ENCODE results near the gene MDM4. TPM values are rescaled to one million over a fixed set of nuclear protein-coding genes. Genes with fewer than 3 reads are reported as not detected.

The MDM4 gene
- total RNA-seq, 1 donor from 2014 or later, result 92.5 TPM

DNA sequence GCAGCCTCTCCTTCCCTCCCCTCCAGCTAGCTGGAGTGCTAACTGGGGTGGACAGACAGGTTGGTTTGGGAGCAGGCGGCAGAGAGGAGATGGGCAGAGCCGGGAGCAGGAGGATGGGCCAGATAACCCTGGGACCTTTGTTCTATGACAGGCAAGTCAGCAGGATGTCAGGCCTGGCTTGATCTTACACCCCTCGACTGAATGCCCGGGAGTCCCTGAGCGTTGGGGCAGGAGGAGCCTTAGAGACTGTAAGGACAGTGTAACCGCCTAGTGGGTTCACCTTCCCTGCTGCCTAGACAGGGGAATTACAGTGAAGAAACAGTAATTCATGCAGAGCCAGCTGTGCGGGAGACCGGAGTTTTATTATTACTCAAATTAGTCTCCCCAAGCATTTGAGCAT, 60.2 kb downstream of the MDM4 start:
- Mint-ChIP-seq H3K27me3 (ENCODE audit: low read depth) (no peaks in the 10 kb centered on the region), H3K4me3 (no peak overlapping the region), H3K4me1 (peaks cover 36% of the 10 kb centered on the region), H3K36me3 (ENCODE audit: low read depth) (no peaks in the 10 kb centered on the region), H3K9me3 (no peaks in the 10 kb centered on the region), H3K27ac (ENCODE audit: unreplicated experiment) (no peak overlapping the region)
- TF ChIP-seq, protein P1, sequence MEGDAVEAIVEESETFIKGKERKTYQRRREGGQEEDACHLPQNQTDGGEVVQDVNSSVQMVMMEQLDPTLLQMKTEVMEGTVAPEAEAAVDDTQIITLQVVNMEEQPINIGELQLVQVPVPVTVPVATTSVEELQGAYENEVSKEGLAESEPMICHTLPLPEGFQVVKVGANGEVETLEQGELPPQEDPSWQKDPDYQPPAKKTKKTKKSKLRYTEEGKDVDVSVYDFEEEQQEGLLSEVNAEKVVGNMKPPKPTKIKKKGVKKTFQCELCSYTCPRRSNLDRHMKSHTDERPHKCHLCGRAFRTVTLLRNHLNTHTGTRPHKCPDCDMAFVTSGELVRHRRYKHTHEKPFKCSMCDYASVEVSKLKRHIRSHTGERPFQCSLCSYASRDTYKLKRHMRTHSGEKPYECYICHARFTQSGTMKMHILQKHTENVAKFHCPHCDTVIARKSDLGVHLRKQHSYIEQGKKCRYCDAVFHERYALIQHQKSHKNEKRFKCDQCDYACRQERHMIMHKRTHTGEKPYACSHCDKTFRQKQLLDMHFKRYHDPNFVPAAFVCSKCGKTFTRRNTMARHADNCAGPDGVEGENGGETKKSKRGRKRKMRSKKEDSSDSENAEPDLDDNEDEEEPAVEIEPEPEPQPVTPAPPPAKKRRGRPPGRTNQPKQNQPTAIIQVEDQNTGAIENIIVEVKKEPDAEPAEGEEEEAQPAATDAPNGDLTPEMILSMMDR (conservative IDR thresholded peaks at IDR 0.05), result peak; percentile 23
- no peak for DNase-seq (ENCODE audit: low read depth, low spot score)

DNA sequence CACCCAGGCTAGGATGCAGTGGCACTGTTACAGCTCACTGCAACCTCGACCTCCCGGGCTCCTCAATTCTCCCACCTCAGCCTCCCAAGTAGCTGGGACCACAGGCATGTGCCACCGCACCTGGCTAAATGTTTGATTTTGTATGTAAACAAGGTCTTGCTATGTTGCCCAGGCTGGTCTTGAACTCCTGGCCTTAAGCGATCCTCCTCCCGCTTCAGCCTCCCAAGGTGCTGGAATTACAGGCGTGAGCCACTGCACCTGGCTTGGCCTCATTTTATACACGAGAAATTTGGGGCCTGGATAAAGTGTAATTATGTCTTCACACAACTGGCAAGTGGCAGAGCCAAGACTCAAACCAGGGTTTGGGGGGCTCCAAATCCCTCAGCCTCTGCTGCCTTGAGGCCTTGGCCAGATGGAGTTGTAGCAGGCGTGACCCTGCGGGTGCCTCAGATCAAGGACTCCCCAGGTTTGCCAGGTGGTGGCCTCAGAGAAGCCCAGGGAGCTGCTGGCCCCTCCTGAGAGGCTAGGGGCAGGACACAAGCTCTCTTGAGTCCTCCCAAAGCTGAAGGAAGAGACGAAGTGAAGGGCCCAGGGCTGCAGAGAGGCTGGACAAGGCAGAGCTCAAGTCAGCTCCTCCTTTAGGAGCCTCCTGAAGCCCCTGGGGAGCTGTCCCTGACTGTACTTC, 61.7 kb downstream of the MDM4 start:
- Mint-ChIP-seq H3K27me3 (ENCODE audit: low read depth) (no peaks in the 10 kb centered on the region), H3K4me3 (no peak overlapping the region), H3K4me1 (peaks cover 36% of the 10 kb centered on the region), H3K9me3 (no peaks in the 10 kb centered on the region), H3K27ac (ENCODE audit: unreplicated experiment) (no peak overlapping the region), H3K36me3 (ENCODE audit: low read depth) (no peaks in the 10 kb centered on the region)
- no peak for DNase-seq (ENCODE audit: low read depth, low spot score)
- TF ChIP-seq, protein P1 (conservative IDR thresholded peaks at IDR 0.05), result no peak

DNA sequence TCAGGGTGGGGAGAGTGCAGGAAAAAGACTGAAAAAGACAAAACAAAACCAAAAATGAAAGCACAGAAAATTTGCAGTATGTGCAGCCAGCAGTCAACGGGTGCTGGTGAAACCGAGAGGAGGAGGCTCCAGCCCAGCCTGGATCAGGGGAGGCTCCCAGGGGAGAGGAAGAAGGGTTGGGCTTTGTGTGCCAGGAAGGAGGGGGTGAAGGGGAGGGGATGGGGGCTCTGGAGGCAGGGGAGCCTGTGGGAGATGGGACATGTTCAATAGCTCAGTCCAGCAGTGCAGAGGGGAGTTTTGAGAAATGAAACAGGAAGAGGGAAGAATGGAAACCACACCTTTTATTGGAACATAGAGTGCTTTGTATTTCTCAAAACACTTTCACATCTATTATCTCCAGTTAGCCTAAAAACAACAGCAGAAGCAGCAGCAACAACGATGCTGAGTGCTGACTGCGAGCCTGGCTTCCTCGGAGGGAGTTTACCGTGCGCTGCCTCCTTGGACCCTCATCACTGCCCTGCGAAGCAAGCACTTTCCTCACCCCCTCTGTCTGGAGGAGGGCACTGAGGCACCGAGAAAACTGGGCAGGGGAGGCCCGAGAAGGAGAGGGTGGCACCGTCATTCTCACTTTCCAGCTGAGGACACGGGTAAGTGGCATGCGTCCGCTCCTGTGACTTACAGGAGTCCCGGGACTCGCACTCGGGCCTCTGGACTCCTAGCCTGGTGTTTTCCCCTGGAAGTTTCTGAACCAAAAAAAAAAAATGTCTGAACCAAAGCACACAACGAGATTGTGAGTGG, 62.9 kb downstream of the MDM4 start:
- no peaks in the 10 kb centered on the region for H3K27me3 Mint-ChIP-seq (ENCODE audit: low read depth)
- no peak for DNase-seq (ENCODE audit: low read depth, low spot score)
- H3K4me1 Mint-ChIP-seq, result peaks cover 33% of the 10 kb centered on the region
- H3K9me3 Mint-ChIP-seq, result no peaks in the 10 kb centered on the region
- no peak overlapping the region for H3K4me3 Mint-ChIP-seq
- TF ChIP-seq, protein P1 (conservative IDR thresholded peaks at IDR 0.05), result no peak
- H3K27ac Mint-ChIP-seq (ENCODE audit: unreplicated experiment), result no peak overlapping the region
- no peaks in the 10 kb centered on the region for H3K36me3 Mint-ChIP-seq (ENCODE audit: low read depth)

DNA sequence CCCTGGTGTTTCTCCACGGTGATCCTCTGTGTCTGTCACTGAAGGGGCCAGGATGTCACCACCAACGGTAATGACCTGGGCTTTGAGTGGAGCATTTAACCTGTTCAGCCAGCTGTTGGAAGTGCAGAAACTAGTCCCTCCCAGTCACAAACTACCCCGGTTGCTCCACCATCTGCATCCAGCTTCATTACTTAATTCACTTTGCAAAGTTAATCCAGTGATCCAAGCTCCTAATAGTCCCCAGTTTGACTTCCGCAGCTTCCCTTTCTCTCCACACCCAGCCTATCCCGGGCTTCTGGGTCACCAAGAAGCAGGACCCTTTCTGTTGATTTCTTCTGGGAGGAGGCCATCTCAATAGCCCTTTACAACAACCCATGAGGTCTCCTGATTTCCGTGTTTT, 63.5 kb downstream of the MDM4 start:
- Mint-ChIP-seq H3K9me3 (no peaks in the 10 kb centered on the region), H3K27ac (ENCODE audit: unreplicated experiment) (peak overlapping the region; percentile 25), H3K4me3 (no peak overlapping the region), H3K36me3 (ENCODE audit: low read depth) (no peaks in the 10 kb centered on the region), H3K4me1 (peaks cover 30% of the 10 kb centered on the region), H3K27me3 (ENCODE audit: low read depth) (no peaks in the 10 kb centered on the region)
- TF ChIP-seq, protein P1 (conservative IDR thresholded peaks at IDR 0.05), result no peak
- no peak for DNase-seq (ENCODE audit: low read depth, low spot score)

DNA sequence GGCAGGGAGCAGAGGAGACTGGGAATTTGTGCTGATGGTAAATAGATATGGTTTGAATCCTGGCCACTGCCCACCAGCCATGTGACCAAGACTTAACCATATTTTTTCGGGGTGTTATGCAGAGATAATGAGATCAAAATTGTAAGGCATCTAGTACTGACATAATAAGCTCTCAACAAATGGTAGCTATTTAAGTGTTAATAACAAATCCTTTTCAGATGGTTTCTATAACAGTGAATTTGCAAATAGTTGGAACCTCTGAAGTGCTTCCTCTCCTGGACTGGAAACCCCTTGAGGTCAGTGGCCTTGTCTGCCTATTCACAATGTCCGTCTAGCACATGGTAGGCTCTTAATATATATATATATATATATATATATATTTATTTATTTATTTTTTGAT, 64.7 kb downstream of the MDM4 start:
- H3K9me3 Mint-ChIP-seq, result no peaks in the 10 kb centered on the region
- H3K27ac Mint-ChIP-seq (ENCODE audit: unreplicated experiment), result no peak overlapping the region

More for the DNA sequence above, 64.7 kb downstream of the MDM4 start:
- Mint-ChIP-seq H3K4me1 (peaks cover 24% of the 10 kb centered on the region), H3K27me3 (ENCODE audit: low read depth) (no peaks in the 10 kb centered on the region), H3K4me3 (no peak overlapping the region), H3K36me3 (ENCODE audit: low read depth) (no peaks in the 10 kb centered on the region)
- no peak for DNase-seq (ENCODE audit: low read depth, low spot score)
- TF ChIP-seq, protein P1 (conservative IDR thresholded peaks at IDR 0.05), result no peak
